GM21717 (cell line): Measurements from ENCODE around the gene RFT1.

Experiments
- ATAC-seq: cut with Tn5 transposase; IDR thresholded peaks from one replicate; pipeline ENCODE4 v1.9.1; 2021; ENCODE audit warnings: mild to moderate bottlenecking, moderate library complexity; ENCODE audit not compliant: unreplicated experiment

RFT1 gene

DNA sequence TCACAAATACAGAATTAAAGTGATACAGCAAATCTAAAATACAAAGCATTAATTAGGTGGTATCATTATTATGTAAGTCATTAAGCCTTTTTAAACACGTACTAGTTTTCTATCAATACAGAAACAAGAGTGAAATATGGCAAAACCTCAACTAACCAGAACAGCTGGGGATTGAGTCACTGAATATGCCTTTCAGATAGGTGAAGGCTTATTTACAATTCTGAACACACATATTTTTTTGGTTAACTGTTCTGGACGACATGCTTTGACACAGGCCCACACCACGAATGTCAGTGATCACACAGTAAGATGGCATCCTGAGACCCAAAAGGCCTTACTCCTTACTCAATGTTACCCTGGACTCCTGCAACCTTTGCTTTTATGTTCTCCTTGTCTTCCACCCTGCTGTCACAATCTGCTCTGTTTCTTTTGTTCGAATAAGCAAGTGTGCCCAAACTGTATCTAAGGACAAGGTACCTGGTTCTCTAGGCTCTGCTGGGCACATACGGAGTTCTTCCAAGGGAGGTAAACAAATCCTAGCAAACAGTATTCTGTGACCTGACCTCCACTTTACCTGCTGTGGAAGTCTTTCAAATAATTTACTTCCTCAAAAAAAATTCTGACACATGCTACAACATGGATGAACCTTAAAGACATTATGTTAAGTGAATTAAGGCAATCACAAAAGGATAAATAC lies 91.4 kb downstream of the RFT1 start:
- no peak for ATAC-seq
